Thyroid gland (tissue), 4 donors: ENCODE data around the gene INKA1.

Experiments
- POLR2A ChIP-seq, 2 donors: fragments of 450-650 bp; IDR thresholded peaks; one replicate each; pipeline ENCODE4 v1.6.1; 2017; ENCODE audit warnings: antibody characterized with exemption in 2 of 2, mild to moderate bottlenecking in 2 of 2, moderate library complexity in 1 of 2
- TF ChIP-seq, protein P1 (sequence below), 6 experiments: fragments of 200-600 bp in 3 of 6; fragments of 450-650 bp in 3 of 6; sonication (generic) in 3 of 6; IDR thresholded peaks; one replicate each; pipeline ENCODE4 v1.5.1; 2016 to 2019; ENCODE audit warnings: antibody characterized with exemption in 6 of 6, mild to moderate bottlenecking in 2 of 6, inconsistent platforms in 1 of 6, moderate library complexity in 1 of 6

DNA sequence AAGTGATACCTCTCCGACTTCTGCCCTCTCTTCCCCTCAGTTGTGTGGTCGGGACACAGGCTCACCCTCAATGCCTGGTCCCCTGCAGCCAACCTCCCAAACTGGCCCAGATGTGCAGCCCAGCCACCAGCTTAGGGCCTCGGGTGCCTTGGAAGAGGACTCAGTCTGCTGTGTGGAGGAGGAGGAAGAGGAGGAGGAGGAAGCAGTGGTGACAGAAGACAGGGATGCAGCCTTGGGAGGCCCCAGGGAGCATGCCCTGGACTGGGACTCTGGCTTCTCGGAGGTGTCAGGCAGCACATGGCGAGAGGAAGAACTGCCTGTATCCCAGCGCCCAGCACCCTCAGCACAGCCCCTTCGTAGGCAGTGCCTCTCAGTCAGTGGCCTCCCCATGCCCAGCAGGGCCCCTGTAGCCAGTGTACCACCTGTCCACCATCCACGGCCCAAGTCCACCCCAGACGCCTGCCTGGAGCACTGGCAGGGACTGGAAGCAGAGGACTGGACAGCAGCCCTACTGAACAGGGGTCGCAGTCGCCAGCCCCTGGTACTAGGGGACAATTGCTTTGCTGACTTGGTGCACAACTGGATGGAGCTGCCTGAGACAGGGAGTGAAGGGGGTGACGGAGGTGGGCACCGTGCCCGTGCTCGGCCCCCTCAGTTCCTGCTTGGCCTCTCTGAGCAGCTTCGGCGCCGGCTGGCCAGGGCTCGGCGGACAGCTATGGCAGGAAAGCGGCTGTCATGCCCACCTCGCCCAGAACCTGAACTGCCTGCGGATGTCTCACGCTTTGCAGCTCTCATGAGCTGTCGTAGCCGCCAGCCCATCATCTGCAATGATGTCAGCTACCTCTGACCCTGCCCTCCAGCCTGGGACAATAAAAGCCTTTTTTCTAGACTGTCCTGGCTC, 1.3 kb downstream of the INKA1 start:
- TF ChIP-seq, protein P1, sequence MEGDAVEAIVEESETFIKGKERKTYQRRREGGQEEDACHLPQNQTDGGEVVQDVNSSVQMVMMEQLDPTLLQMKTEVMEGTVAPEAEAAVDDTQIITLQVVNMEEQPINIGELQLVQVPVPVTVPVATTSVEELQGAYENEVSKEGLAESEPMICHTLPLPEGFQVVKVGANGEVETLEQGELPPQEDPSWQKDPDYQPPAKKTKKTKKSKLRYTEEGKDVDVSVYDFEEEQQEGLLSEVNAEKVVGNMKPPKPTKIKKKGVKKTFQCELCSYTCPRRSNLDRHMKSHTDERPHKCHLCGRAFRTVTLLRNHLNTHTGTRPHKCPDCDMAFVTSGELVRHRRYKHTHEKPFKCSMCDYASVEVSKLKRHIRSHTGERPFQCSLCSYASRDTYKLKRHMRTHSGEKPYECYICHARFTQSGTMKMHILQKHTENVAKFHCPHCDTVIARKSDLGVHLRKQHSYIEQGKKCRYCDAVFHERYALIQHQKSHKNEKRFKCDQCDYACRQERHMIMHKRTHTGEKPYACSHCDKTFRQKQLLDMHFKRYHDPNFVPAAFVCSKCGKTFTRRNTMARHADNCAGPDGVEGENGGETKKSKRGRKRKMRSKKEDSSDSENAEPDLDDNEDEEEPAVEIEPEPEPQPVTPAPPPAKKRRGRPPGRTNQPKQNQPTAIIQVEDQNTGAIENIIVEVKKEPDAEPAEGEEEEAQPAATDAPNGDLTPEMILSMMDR (IDR thresholded peaks at IDR 0.05): no peak
- no peak for TF ChIP-seq POLR2A (IDR thresholded peaks at IDR 0.05)
